Astrocyte (in vitro differentiated cells and primary cell): ENCODE data around the gene VAV1. TPM values are rescaled to one million over a fixed set of nuclear protein-coding genes. Genes with fewer than 3 reads are reported as not detected.

Experiments used
- DNase-seq: peaks from one replicate; pipeline ENCODE4 v3.0.0-alpha.2; 2010; ENCODE audit warnings: low read depth
- FAIRE-seq: peaks from 2 replicates; lab custom pipeline; 2011; peaks lifted over from hg19 to GRCh38; lab: Jason Lieb, UNC
- H2AFZ ChIP-seq: 2 replicates; pipeline ENCODE4 v1.6.0; 2012; ENCODE audit warnings: low read depth, low read length, inconsistent platforms
- H3K27ac ChIP-seq: 2 replicates; pipeline ENCODE4 v1.5.1; 2011; ENCODE audit warnings: low read depth, low read length, inconsistent platforms
- H3K27me3 ChIP-seq: 2 replicates; pipeline ENCODE4 v1.6.0; 2011; ENCODE audit warnings: low read length, inconsistent platforms; ENCODE audit not compliant: insufficient read depth
- H3K36me3 ChIP-seq: 2 replicates; pipeline ENCODE4 v1.5.1; 2011; ENCODE audit warnings: low read length, inconsistent platforms; ENCODE audit not compliant: insufficient read depth
- H3K4me1 ChIP-seq: 2 replicates; pipeline ENCODE4 v1.5.1; 2011; ENCODE audit warnings: low read length, inconsistent platforms; ENCODE audit not compliant: insufficient read depth
- H3K4me2 ChIP-seq: 2 replicates; pipeline ENCODE4 v1.6.0; 2012; ENCODE audit warnings: low read length, inconsistent platforms
- H3K4me3 ChIP-seq: 2 replicates; pipeline ENCODE4 v1.5.1; 2011; ENCODE audit warnings: low read depth, mild to moderate bottlenecking, low read length, inconsistent platforms; ENCODE audit not compliant: insufficient read depth
- H3K79me2 ChIP-seq: 2 replicates; pipeline ENCODE4 v1.6.0; 2012; ENCODE audit warnings: mild to moderate bottlenecking, low read length, inconsistent platforms; ENCODE audit not compliant: insufficient read depth
- H3K9ac ChIP-seq: 2 replicates; pipeline ENCODE4 v1.6.0; 2012; ENCODE audit warnings: mild to moderate bottlenecking, low read length, inconsistent platforms
- H3K9me3 ChIP-seq: 2 replicates; pipeline ENCODE4 v1.5.1; 2012; ENCODE audit warnings: low read depth, mild to moderate bottlenecking, low read length, inconsistent platforms; ENCODE audit not compliant: insufficient read depth
- H4K20me1 ChIP-seq: 2 replicates; pipeline ENCODE4 v1.6.0; 2012; ENCODE audit warnings: low read length, inconsistent platforms; ENCODE audit not compliant: insufficient read depth
- H3K27ac Mint-ChIP-seq: one replicate; pipeline ENCODE4 v1.8.0; 2021; ENCODE audit warnings: mild to moderate bottlenecking, mixed read lengths; ENCODE audit not compliant: unreplicated experiment
- H3K27me3 Mint-ChIP-seq: one replicate; pipeline ENCODE4 v1.8.0; 2021; ENCODE audit warnings: low read depth, mixed read lengths; ENCODE audit not compliant: unreplicated experiment
- H3K36me3 Mint-ChIP-seq: one replicate; pipeline ENCODE4 v1.8.0; 2021; ENCODE audit warnings: low read depth, mixed read lengths; ENCODE audit not compliant: unreplicated experiment
- H3K4me1 Mint-ChIP-seq: one replicate; pipeline ENCODE4 v1.8.0; 2021; ENCODE audit warnings: low read depth, mixed read lengths; ENCODE audit not compliant: unreplicated experiment
- H3K4me3 Mint-ChIP-seq: one replicate; pipeline ENCODE4 v1.8.0; 2021; ENCODE audit warnings: mild to moderate bottlenecking, moderate library complexity, mixed read lengths; ENCODE audit not compliant: unreplicated experiment
- H3K9me3 Mint-ChIP-seq: one replicate; pipeline ENCODE4 v1.8.0; 2021; ENCODE audit warnings: mild to moderate bottlenecking, mixed read lengths; ENCODE audit not compliant: unreplicated experiment
- EZH2 ChIP-seq: IDR thresholded peaks from 2 replicates; pipeline ENCODE4 v1.6.1; 2012; ENCODE audit warnings: mild to moderate bottlenecking, low read length, inconsistent platforms; ENCODE audit not compliant: insufficient read depth
- total RNA-seq: library from RNA; stranded (reverse); gene quantifications from 2 replicates; pipeline ENCODE4 v1.2.1, GENCODE V29; 2021
- TF ChIP-seq, protein P1 (sequence below): IDR thresholded peaks from 2 replicates; pipeline ENCODE4 v1.5.1; 2011; ENCODE audit warnings: low read depth, mild to moderate bottlenecking, inconsistent platforms, low read length, moderate library complexity; ENCODE audit not compliant: insufficient read depth

The VAV1 gene
- total RNA-seq, 1 donor from 2014 or later, result not detected

DNA sequence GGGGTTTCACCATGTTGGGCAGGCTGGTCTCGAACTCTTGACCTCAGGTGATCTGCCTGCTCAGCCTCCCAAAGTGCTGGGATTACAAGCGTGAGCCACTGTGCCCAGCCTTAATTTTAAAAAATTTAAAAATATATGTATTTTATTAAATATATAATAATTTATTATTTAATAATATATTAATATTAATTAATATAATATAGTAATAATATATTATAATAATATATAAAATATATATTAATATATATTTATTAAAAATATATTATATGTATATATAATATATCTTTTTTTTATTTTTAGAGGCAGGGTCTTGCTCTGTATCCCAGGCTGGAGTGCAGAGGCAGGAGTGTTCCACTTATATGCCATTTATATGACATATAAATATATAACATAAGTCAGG lies 61.9 kb downstream of the VAV1 start:
- no peak overlapping the region for H3K4me3 Mint-ChIP-seq
- TF ChIP-seq EZH2, result no peak
- TF ChIP-seq, protein P1, sequence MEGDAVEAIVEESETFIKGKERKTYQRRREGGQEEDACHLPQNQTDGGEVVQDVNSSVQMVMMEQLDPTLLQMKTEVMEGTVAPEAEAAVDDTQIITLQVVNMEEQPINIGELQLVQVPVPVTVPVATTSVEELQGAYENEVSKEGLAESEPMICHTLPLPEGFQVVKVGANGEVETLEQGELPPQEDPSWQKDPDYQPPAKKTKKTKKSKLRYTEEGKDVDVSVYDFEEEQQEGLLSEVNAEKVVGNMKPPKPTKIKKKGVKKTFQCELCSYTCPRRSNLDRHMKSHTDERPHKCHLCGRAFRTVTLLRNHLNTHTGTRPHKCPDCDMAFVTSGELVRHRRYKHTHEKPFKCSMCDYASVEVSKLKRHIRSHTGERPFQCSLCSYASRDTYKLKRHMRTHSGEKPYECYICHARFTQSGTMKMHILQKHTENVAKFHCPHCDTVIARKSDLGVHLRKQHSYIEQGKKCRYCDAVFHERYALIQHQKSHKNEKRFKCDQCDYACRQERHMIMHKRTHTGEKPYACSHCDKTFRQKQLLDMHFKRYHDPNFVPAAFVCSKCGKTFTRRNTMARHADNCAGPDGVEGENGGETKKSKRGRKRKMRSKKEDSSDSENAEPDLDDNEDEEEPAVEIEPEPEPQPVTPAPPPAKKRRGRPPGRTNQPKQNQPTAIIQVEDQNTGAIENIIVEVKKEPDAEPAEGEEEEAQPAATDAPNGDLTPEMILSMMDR, result no peak
- H3K9me3 ChIP-seq, result peaks cover 3% of the 10 kb centered on the region
- H3K36me3 Mint-ChIP-seq, result no peaks in the 10 kb centered on the region
- no peak overlapping the region for H3K27ac ChIP-seq
- H3K4me2 ChIP-seq, result no peak overlapping the region
- no peaks in the 10 kb centered on the region for H3K4me1 ChIP-seq
- no peaks in the 10 kb centered on the region for H3K79me2 ChIP-seq
- H3K27me3 ChIP-seq, result no peaks in the 10 kb centered on the region
- H3K36me3 ChIP-seq, result no peaks in the 10 kb centered on the region
- H3K27me3 Mint-ChIP-seq, result peaks cover 1% of the 10 kb centered on the region
- no peak overlapping the region for H3K4me3 ChIP-seq
- no peak overlapping the region for H3K9ac ChIP-seq
- no peak overlapping the region for H2AFZ ChIP-seq
- DNase-seq, result no peak
- no peaks in the 10 kb centered on the region for H3K4me1 Mint-ChIP-seq
- no peak for FAIRE-seq
- no peaks in the 10 kb centered on the region for H4K20me1 ChIP-seq
- peaks cover 18% of the 10 kb centered on the region for H3K9me3 Mint-ChIP-seq
- H3K27ac Mint-ChIP-seq, result no peak overlapping the region

DNA sequence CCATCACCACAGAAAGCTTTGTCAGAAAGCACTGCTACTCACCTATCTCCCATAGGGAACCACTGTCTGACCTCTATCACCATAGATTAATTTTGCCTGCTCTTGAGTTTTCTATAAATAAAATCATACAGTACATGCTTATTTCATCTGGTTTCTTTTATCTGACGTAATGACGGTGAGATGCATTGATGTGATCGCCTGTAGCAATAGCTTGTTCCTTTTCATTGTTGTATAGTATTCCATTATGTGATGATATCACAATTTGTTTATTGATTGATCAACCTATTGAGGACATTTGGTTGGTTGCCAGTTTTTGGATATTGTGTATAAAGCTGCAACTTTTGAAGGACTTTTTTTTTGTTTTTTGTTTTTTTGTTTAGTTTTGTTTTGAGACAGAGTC lies 63.0 kb downstream of the VAV1 start:
- Histone ChIP-seq H3K36me3 (no peaks in the 10 kb centered on the region), H3K4me1 (no peaks in the 10 kb centered on the region), H3K4me3 (no peak overlapping the region), H3K79me2 (no peaks in the 10 kb centered on the region), H3K4me2 (no peak overlapping the region), H2AFZ (no peak overlapping the region), H3K27ac (no peak overlapping the region), H3K27me3 (no peaks in the 10 kb centered on the region), H3K9ac (no peak overlapping the region), H4K20me1 (no peaks in the 10 kb centered on the region), H3K9me3 (no peaks in the 10 kb centered on the region)
- H3K4me3 Mint-ChIP-seq, result no peak overlapping the region
- no peaks in the 10 kb centered on the region for H3K27me3 Mint-ChIP-seq
- H3K27ac Mint-ChIP-seq, result no peak overlapping the region
- TF ChIP-seq EZH2, result no peak
- TF ChIP-seq, protein P1, result no peak
- H3K4me1 Mint-ChIP-seq, result no peaks in the 10 kb centered on the region
- DNase-seq, result no peak
- FAIRE-seq, result no peak
- H3K9me3 Mint-ChIP-seq, result peaks cover 16% of the 10 kb centered on the region
- no peaks in the 10 kb centered on the region for H3K36me3 Mint-ChIP-seq

DNA sequence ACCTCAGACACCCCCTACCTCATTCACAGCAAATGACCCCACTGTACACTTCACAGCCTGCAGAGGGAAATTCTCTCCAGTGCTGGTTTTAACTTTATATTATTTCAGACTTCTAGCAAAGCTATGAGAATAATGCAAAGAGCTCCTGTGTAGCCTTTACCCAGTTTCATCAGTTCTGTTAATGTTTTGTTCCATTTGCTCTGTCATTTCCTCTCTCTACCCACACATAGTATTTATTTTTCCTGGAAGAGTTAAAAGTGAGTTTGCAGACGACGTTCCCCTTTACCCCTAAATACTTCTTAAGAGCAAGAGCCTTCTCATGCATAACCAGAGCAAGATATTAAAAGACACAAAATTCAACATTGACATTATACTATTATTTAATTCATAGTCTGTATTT lies 65.0 kb downstream of the VAV1 start:
- TF ChIP-seq EZH2, result no peak
- TF ChIP-seq, protein P1, result no peak
- H3K4me1 ChIP-seq, result no peaks in the 10 kb centered on the region
- Mint-ChIP-seq H3K4me1 (no peaks in the 10 kb centered on the region), H3K9me3 (peaks cover 13% of the 10 kb centered on the region), H3K4me3 (no peak overlapping the region), H3K27ac (no peak overlapping the region), H3K36me3 (no peaks in the 10 kb centered on the region), H3K27me3 (no peaks in the 10 kb centered on the region)
- H3K4me2 ChIP-seq, result no peak overlapping the region
- no peaks in the 10 kb centered on the region for H3K36me3 ChIP-seq
- H4K20me1 ChIP-seq, result no peaks in the 10 kb centered on the region
- no peaks in the 10 kb centered on the region for H3K9me3 ChIP-seq
- DNase-seq, result no peak
- no peaks in the 10 kb centered on the region for H3K27me3 ChIP-seq
- no peak overlapping the region for H3K27ac ChIP-seq
- H2AFZ ChIP-seq, result no peak overlapping the region
- H3K9ac ChIP-seq, result no peak overlapping the region
- H3K4me3 ChIP-seq, result no peak overlapping the region
- H3K79me2 ChIP-seq, result no peaks in the 10 kb centered on the region
- FAIRE-seq, result no peak
